ENCODE data around the gene PSMD12.
"Not testable (repeated sequence)": the region's sequence is repeated elsewhere in the genome, so short reads cannot be mapped to it uniquely, and the experiment has no call there.

PSMD12 gene

DNA sequence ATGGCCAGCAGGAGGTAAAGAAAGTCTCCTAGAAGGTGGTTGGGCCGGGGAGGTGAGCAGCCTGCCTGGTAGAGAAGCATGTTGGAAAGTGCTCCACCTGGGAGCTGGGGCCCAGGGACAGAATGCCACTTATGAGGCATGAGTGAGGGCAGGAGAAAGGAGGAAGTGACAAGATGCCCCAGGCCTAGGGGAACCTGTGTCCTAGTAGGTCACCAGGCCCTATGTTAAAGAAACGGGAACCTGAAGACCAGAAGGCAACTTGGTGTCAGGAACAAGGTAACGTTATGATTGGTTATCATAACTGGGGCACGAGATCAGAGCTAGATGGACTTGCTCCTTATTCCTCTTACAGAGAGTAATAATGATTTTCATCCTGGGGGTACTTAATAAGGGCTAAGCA lies 45.0 kb upstream of the PSMD12 start:
- H3K27ac ChIP-seq: no peak overlapping the region
- no peak for TF ChIP-seq CTCF (IDR thresholded peaks at IDR 0.05)
- no peak for TF ChIP-seq ZFX (IDR thresholded peaks at IDR 0.05; ENCODE audit: borderline replicate concordance)

GRCh38 chr17:67408455-67408830 lies 42.1 kb upstream of the PSMD12 start:
- H3K27ac ChIP-seq: not testable (repeated sequence)

GRCh38 chr17:67403483-67403882 lies 37.1 kb upstream of the PSMD12 start:
- TF ChIP-seq CTCF (IDR thresholded peaks at IDR 0.05): no peak
- no peak for TF ChIP-seq ZFX (IDR thresholded peaks at IDR 0.05; ENCODE audit: borderline replicate concordance)
- no peak overlapping the region for H3K27ac ChIP-seq

- no peak overlapping the region for H3K27ac ChIP-seq
- TF ChIP-seq ZFX (IDR thresholded peaks at IDR 0.05; ENCODE audit: borderline replicate concordance) (no peak), CTCF (IDR thresholded peaks at IDR 0.05) (no peak)
Measured at GRCh38 chr17:67403065-67403464, 36.7 kb upstream of the PSMD12 start.

- TF ChIP-seq CTCF (IDR thresholded peaks at IDR 0.05) (no peak), ZFX (IDR thresholded peaks at IDR 0.05; ENCODE audit: borderline replicate concordance) (no peak)
- H3K27ac ChIP-seq: no peak overlapping the region
Measured at GRCh38 chr17:67401598-67402504, 35.5 kb upstream of the PSMD12 start.

DNA sequence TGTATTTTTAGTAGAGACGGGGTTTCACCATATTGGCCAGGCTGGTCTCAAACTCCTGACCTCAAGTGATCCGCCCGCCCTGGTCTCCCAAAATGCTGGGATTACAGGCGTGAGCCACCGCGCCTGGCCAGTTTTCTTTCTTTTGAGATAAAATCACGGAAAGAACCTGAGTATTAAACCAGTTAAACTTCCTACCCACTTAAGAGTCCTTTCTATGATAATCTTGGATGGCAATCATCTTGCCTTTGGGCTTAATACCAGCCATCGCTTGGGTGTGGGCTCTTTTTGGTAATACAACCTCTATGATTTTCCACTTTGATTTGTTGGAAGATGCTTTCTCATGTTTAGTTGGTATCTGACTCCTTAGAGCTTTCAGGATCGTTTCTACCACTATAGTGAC lies 34.7 kb upstream of the PSMD12 start:
- no peak overlapping the region for H3K27ac ChIP-seq
- no peak for TF ChIP-seq ZFX (IDR thresholded peaks at IDR 0.05; ENCODE audit: borderline replicate concordance)
- no peak for TF ChIP-seq CTCF (IDR thresholded peaks at IDR 0.05)

- no peak overlapping the region for H3K27ac ChIP-seq
- no peak for TF ChIP-seq CTCF (IDR thresholded peaks at IDR 0.05)
- no peak for TF ChIP-seq ZFX (IDR thresholded peaks at IDR 0.05; ENCODE audit: borderline replicate concordance)
Measured at GRCh38 chr17:67400193-67400592, 33.8 kb upstream of the PSMD12 start.

All from 22Rv1 (cell line).